Activated CD4-positive, alpha-beta T cell treated with anti-CD3 and anti-CD28 coated beads for 36 hours (primary cell): ENCODE results near the gene NSF. TPM values are rescaled to one million over a fixed set of nuclear protein-coding genes. Genes with fewer than 3 reads are reported as not detected.
"Not testable (repeated sequence)": the region's sequence is repeated elsewhere in the genome, so short reads cannot be mapped to it uniquely, and the experiment has no call there.

Experiments
- ATAC-seq: fragments of 200-7000 bp; cut with Tn5 transposase; one replicate; pipeline ENCODE4 v1.10.0; 2021; ENCODE audit warnings: mild to moderate bottlenecking, moderate library complexity
- CTCF ChIA-PET: fragments of 350-600 bp; sonication (Branson Sonifier 250); formaldehyde crosslinking; loops from one replicate; lab custom pipeline; 2021; ENCODE audit warnings: antibody characterized with exemption; lab: Charles Lee
- POLR2A ChIA-PET: fragments of 350-600 bp; sonication (Branson Sonifier 250); formaldehyde crosslinking; loops from one replicate; lab custom pipeline; 2021; ENCODE audit warnings: antibody characterized with exemption, inconsistent platforms; lab: Charles Lee
- DNase-seq: peaks from one replicate; pipeline ENCODE4 v3.0.0-alpha.2; 2020
- H3K27ac Mint-ChIP-seq: one replicate; pipeline ENCODE4 v1.8.0; 2021; ENCODE audit warnings: mixed read lengths
- H3K27me3 Mint-ChIP-seq: one replicate; pipeline ENCODE4 v1.8.0; 2021; ENCODE audit warnings: mixed read lengths
- H3K36me3 Mint-ChIP-seq: one replicate; pipeline ENCODE4 v1.8.0; 2021; ENCODE audit warnings: low read depth, mixed read lengths
- H3K4me1 Mint-ChIP-seq: one replicate; pipeline ENCODE4 v1.8.0; 2021; ENCODE audit warnings: mixed read lengths
- H3K4me3 Mint-ChIP-seq: one replicate; pipeline ENCODE4 v1.8.0; 2021; ENCODE audit warnings: mild to moderate bottlenecking, moderate library complexity, mixed read lengths
- H3K9me3 Mint-ChIP-seq: one replicate; pipeline ENCODE4 v1.8.0; 2021; ENCODE audit warnings: low read depth, mixed read lengths
- intact Hi-C, 2 experiments: fragments of 100-400 bp; cut with DNase I in 1 of 2; cut with micrococcal nuclease in 1 of 2; formaldehyde crosslinking; loops; one replicate each; pipeline versions ENCODE4 v1.14.2 to v1.15.1; 2022 to 2024; cut with DNase I, micrococcal nuclease
- total RNA-seq, 2 experiments: library from RNA; stranded (reverse); gene quantifications; one replicate each; pipeline ENCODE4 v1.2.3, GENCODE V29; 2021

Gene NSF
- total RNA-seq, 2 experiments from 2014 or later, result 27.5 to 31.0 TPM

- POLR2A ChIA-PET, CTCF ChIA-PET, intact Hi-C loops, ATAC-seq, H3K27ac Mint-ChIP-seq, H3K4me1 Mint-ChIP-seq, DNase-seq, H3K4me3 Mint-ChIP-seq, H3K9me3 Mint-ChIP-seq, H3K36me3 Mint-ChIP-seq, H3K27me3 Mint-ChIP-seq: not testable (repeated sequence)
Measured at GRCh38 chr17:46672777-46673176, 82.3 kb downstream of the NSF start.

GRCh38 chr17:46677819-46678218 is 87.3 kb downstream of the NSF start:
- CTCF ChIA-PET, intact Hi-C loops, ATAC-seq, H3K36me3 Mint-ChIP-seq, H3K27ac Mint-ChIP-seq, H3K9me3 Mint-ChIP-seq, H3K4me1 Mint-ChIP-seq, POLR2A ChIA-PET, H3K27me3 Mint-ChIP-seq, H3K4me3 Mint-ChIP-seq, DNase-seq: not testable (repeated sequence)

- DNase-seq, H3K27me3 Mint-ChIP-seq, H3K27ac Mint-ChIP-seq, ATAC-seq, H3K36me3 Mint-ChIP-seq, POLR2A ChIA-PET, CTCF ChIA-PET, H3K4me3 Mint-ChIP-seq, H3K4me1 Mint-ChIP-seq, H3K9me3 Mint-ChIP-seq, intact Hi-C loops: not testable (repeated sequence)
Measured at GRCh38 chr17:46683653-46684052, 93.2 kb downstream of the NSF start.

- H3K27ac Mint-ChIP-seq, H3K4me3 Mint-ChIP-seq, H3K9me3 Mint-ChIP-seq, POLR2A ChIA-PET, CTCF ChIA-PET, H3K36me3 Mint-ChIP-seq, DNase-seq, H3K4me1 Mint-ChIP-seq, intact Hi-C loops, ATAC-seq, H3K27me3 Mint-ChIP-seq: not testable (repeated sequence)
Measured at GRCh38 chr17:46685284-46685683, 94.8 kb downstream of the NSF start.

- ATAC-seq, H3K9me3 Mint-ChIP-seq, H3K27me3 Mint-ChIP-seq, H3K36me3 Mint-ChIP-seq, H3K4me3 Mint-ChIP-seq, CTCF ChIA-PET, intact Hi-C loops, DNase-seq, H3K4me1 Mint-ChIP-seq, POLR2A ChIA-PET, H3K27ac Mint-ChIP-seq: not testable (repeated sequence)
Measured at GRCh38 chr17:46692196-46692595, 101.7 kb downstream of the NSF start.

GRCh38 chr17:46693283-46693682 is 102.8 kb downstream of the NSF start:
- H3K27ac Mint-ChIP-seq, intact Hi-C loops, H3K4me3 Mint-ChIP-seq, POLR2A ChIA-PET, DNase-seq, ATAC-seq, H3K9me3 Mint-ChIP-seq, H3K36me3 Mint-ChIP-seq, CTCF ChIA-PET, H3K27me3 Mint-ChIP-seq, H3K4me1 Mint-ChIP-seq: not testable (repeated sequence)

- H3K9me3 Mint-ChIP-seq, DNase-seq, H3K36me3 Mint-ChIP-seq, POLR2A ChIA-PET, H3K4me1 Mint-ChIP-seq, ATAC-seq, CTCF ChIA-PET, H3K27ac Mint-ChIP-seq, H3K4me3 Mint-ChIP-seq, H3K27me3 Mint-ChIP-seq, intact Hi-C loops: not testable (repeated sequence)
Measured at GRCh38 chr17:46696522-46696921, 106.1 kb downstream of the NSF start.

- H3K27me3 Mint-ChIP-seq, H3K36me3 Mint-ChIP-seq, H3K4me1 Mint-ChIP-seq, POLR2A ChIA-PET, DNase-seq, CTCF ChIA-PET, H3K9me3 Mint-ChIP-seq, intact Hi-C loops, ATAC-seq, H3K27ac Mint-ChIP-seq, H3K4me3 Mint-ChIP-seq: not testable (repeated sequence)
Measured at GRCh38 chr17:46699014-46699413, 108.5 kb downstream of the NSF start.

GRCh38 chr17:46717999-46718398 is 127.5 kb downstream of the NSF start:
- intact Hi-C loops, result loop anchor here in 1 of 2 experiments (10.0 kb wide), 1 partner anchor 407 kb away; no protein-coding TSS in a partner anchor
- Mint-ChIP-seq H3K4me1 (peaks cover 3% of the 10 kb centered on the region), H3K27me3 (no peaks in the 10 kb centered on the region), H3K4me3 (no peak overlapping the region), H3K9me3 (no peaks in the 10 kb centered on the region), H3K36me3 (peaks cover 11% of the 10 kb centered on the region), H3K27ac (no peak overlapping the region)
- POLR2A ChIA-PET, result no interaction called here
- CTCF ChIA-PET, result no interaction called here
- ATAC-seq, result no peak
- DNase-seq, result no peak

- H3K4me1 Mint-ChIP-seq, result no peaks in the 10 kb centered on the region
- H3K4me3 Mint-ChIP-seq, result no peak overlapping the region
- ATAC-seq (no peak), DNase-seq (no peak)
- no peaks in the 10 kb centered on the region for H3K9me3 Mint-ChIP-seq
- H3K27me3 Mint-ChIP-seq, result no peaks in the 10 kb centered on the region
- intact Hi-C loops, result loop anchor here in 1 of 2 experiments (10.0 kb wide), 1 partner anchor 405 kb away; no protein-coding TSS in a partner anchor
- CTCF ChIA-PET, result no interaction called here
- H3K36me3 Mint-ChIP-seq, result peaks cover 2% of the 10 kb centered on the region
- no peak overlapping the region for H3K27ac Mint-ChIP-seq
- POLR2A ChIA-PET, result no interaction called here
Measured at GRCh38 chr17:46719891-46720290, 129.4 kb downstream of the NSF start.

- ATAC-seq (no peak), DNase-seq (no peak)
- CTCF ChIA-PET, result interaction anchor here (0.6 kb wide), 1 partner anchor 122 kb away, joined by 3 read pairs; no protein-coding TSS in a partner anchor
- intact Hi-C loops, result no loop called here
- Mint-ChIP-seq H3K9me3 (no peaks in the 10 kb centered on the region), H3K4me3 (no peak overlapping the region), H3K36me3 (peaks cover 2% of the 10 kb centered on the region), H3K27me3 (no peaks in the 10 kb centered on the region), H3K27ac (no peak overlapping the region), H3K4me1 (no peaks in the 10 kb centered on the region)
- POLR2A ChIA-PET, result no interaction called here
Measured at GRCh38 chr17:46720408-46720807, 129.9 kb downstream of the NSF start.

- H3K4me3 Mint-ChIP-seq, result no peak overlapping the region
- no peak for DNase-seq
- H3K9me3 Mint-ChIP-seq, result no peaks in the 10 kb centered on the region
- peaks cover 2% of the 10 kb centered on the region for H3K36me3 Mint-ChIP-seq
- intact Hi-C loops, result no loop called here
- no peak overlapping the region for H3K27ac Mint-ChIP-seq
- CTCF ChIA-PET, result no interaction called here
- no peaks in the 10 kb centered on the region for H3K27me3 Mint-ChIP-seq
- no peaks in the 10 kb centered on the region for H3K4me1 Mint-ChIP-seq
- POLR2A ChIA-PET, result no interaction called here
- ATAC-seq, result no peak
Measured at GRCh38 chr17:46722662-46723285, 132.3 kb downstream of the NSF start.
